Liver (tissue), 9 donors: ENCODE data around the gene KIF4A. TPM values are rescaled to one million over a fixed set of nuclear protein-coding genes. Genes with fewer than 3 reads are reported as not detected.

Experiments used
- DNase-seq: peaks from one replicate; pipeline ENCODE4 v3.0.0-alpha.2; 2017; ENCODE audit warnings: low spot score
- H3K27ac ChIP-seq, 2 donors: one replicate each; pipeline ENCODE4 v1.7.0; 2013; ENCODE audit warnings: inconsistent platforms in 2 of 2, low read length in 2 of 2, control low read depth in 1 of 2, low read depth in 1 of 2, mild to moderate bottlenecking in 1 of 2
- H3K27me3 ChIP-seq, 4 donors: one replicate each; pipeline versions ENCODE4 v1.6.1 to v1.7.0; 2013; ENCODE audit warnings: low read length in 3 of 4, inconsistent platforms in 1 of 4, mild to moderate bottlenecking in 1 of 4, moderate library complexity in 1 of 4; ENCODE audit not compliant: control insufficient read depth in 4 of 4, insufficient read depth in 4 of 4
- H3K36me3 ChIP-seq, 4 donors: one replicate each; pipeline versions ENCODE4 v1.6.1 to v1.7.0; 2013; ENCODE audit warnings: low read length in 3 of 4, mild to moderate bottlenecking in 3 of 4, low read depth in 1 of 4, moderate library complexity in 1 of 4; ENCODE audit not compliant: control insufficient read depth in 4 of 4, insufficient read depth in 3 of 4
- H3K4me1 ChIP-seq, 4 donors: one replicate each; pipeline versions ENCODE4 v1.6.1 to v1.7.0; 2013; ENCODE audit warnings: low read length in 3 of 4, mild to moderate bottlenecking in 3 of 4, moderate library complexity in 1 of 4; ENCODE audit not compliant: control insufficient read depth in 4 of 4, insufficient read depth in 4 of 4
- H3K4me3 ChIP-seq, 3 donors: one replicate each; pipeline versions ENCODE4 v1.6.1 to v1.7.0; 2013; ENCODE audit warnings: low read length in 3 of 3, control low read depth in 1 of 3, low read depth in 1 of 3, mild to moderate bottlenecking in 1 of 3
- H3K9ac ChIP-seq, 2 donors: one replicate each; pipeline ENCODE4 v1.7.0; 2013; ENCODE audit warnings: low read length in 2 of 2, mild to moderate bottlenecking in 2 of 2, moderate library complexity in 2 of 2, control low read depth in 1 of 2, low read depth in 1 of 2
- H3K9me3 ChIP-seq, 4 donors: one replicate each; pipeline versions ENCODE4 v1.6.1 to v1.7.0; 2013; ENCODE audit warnings: low read length in 3 of 4; ENCODE audit not compliant: control insufficient read depth in 4 of 4
- EGR1 ChIP-seq, 2 donors: IDR thresholded peaks; 2 replicates each; pipeline ENCODE4 v1.6.1; 2016 to 2018; ENCODE audit warnings: antibody characterized with exemption in 2 of 2, low read depth in 2 of 2
- FOXA1 ChIP-seq: IDR thresholded peaks from 2 replicates; pipeline ENCODE4 v1.6.1; 2016; ENCODE audit warnings: antibody characterized with exemption
- FOXA2 ChIP-seq: IDR thresholded peaks from 2 replicates; pipeline ENCODE4 v1.6.1; 2016; ENCODE audit warnings: antibody characterized with exemption
- GABPA ChIP-seq, 2 donors: IDR thresholded peaks in 1 of 2; conservative IDR thresholded peaks in 1 of 2; 2 replicates each; pipeline ENCODE4 v1.6.1; 2016; ENCODE audit warnings: antibody characterized with exemption in 2 of 2, mild to moderate bottlenecking in 1 of 2, moderate library complexity in 1 of 2
- HNF4A ChIP-seq, 2 donors: conservative IDR thresholded peaks; 2 replicates each; pipeline ENCODE4 v1.6.1; 2016; ENCODE audit warnings: antibody characterized with exemption in 2 of 2, mild to moderate bottlenecking in 2 of 2
- HNF4G ChIP-seq: IDR thresholded peaks from 2 replicates; pipeline ENCODE4 v1.6.1; 2016; ENCODE audit warnings: antibody characterized with exemption
- JUND ChIP-seq, 2 donors: IDR thresholded peaks; 2 replicates each; pipeline ENCODE4 v1.6.1; 2016; ENCODE audit warnings: antibody characterized with exemption in 2 of 2
- NR2F2 ChIP-seq: IDR thresholded peaks from 2 replicates; pipeline ENCODE4 v1.6.1; 2016; ENCODE audit warnings: antibody characterized with exemption
- RAD21 ChIP-seq, 2 donors: IDR thresholded peaks; 2 replicates each; pipeline ENCODE4 v1.6.1; 2016; ENCODE audit warnings: antibody characterized with exemption in 2 of 2, mild to moderate bottlenecking in 2 of 2
- RXRA ChIP-seq, 2 donors: IDR thresholded peaks; 2 replicates each; pipeline ENCODE4 v1.6.1; 2017 to 2018; ENCODE audit warnings: antibody characterized with exemption in 2 of 2, mild to moderate bottlenecking in 1 of 2
- SP1 ChIP-seq: IDR thresholded peaks from 2 replicates; pipeline ENCODE4 v1.6.1; 2018; ENCODE audit warnings: antibody characterized with exemption, mild to moderate bottlenecking
- TAF1 ChIP-seq: conservative IDR thresholded peaks from 2 replicates; pipeline ENCODE4 v1.6.1; 2016; ENCODE audit warnings: antibody characterized with exemption, mild to moderate bottlenecking
- YY1 ChIP-seq: IDR thresholded peaks from 2 replicates; pipeline ENCODE4 v1.6.1; 2016; ENCODE audit warnings: antibody characterized with exemption, mild to moderate bottlenecking
- WGBS: extraction: QIAGEN DNeasy Blood & Tissue Kit; methylation state at CpG from one replicate; pipeline ENCODE4 v1.1.7; 2013; 5-methylcytosine and 5-hydroxymethylcytosine counted together
- polyA plus RNA-seq, 2 donors: library from polyadenylated mRNA; stranded (reverse) in 1 of 2; unstranded in 1 of 2; fragments of 200-250 nt in 1 of 2; fragments of >200 nt in 1 of 2; fragmentation: Nextera tagmentation in 1 of 2; extraction: Ambion mirVana in 1 of 2; gene quantifications; one replicate each; pipeline versions ENCODE4 v1.2.1 to v1.2.3, GENCODE V29; 2013 to 2015
- total RNA-seq, 2 donors: library from RNA; depleted of rRNA; stranded (reverse); fragments of >200 nt; gene quantifications; one replicate each; pipeline ENCODE4 v1.2.3, GENCODE V29; 2014
- TF ChIP-seq, protein P1 (sequence below): fragments of 150-350 bp; IDR thresholded peaks from 2 replicates; pipeline ENCODE4 v1.5.1; 2017; ENCODE audit warnings: improper control_type of control experiment, low read depth, low read length; ENCODE audit not compliant: missing input control
- TF ChIP-seq, protein P2 (sequence below): IDR thresholded peaks from 2 replicates; pipeline ENCODE4 v1.6.1; 2016; ENCODE audit warnings: antibody characterized with exemption, mild to moderate bottlenecking
- TF ChIP-seq, protein P3 (sequence below): IDR thresholded peaks from 2 replicates; pipeline ENCODE4 v1.6.1; 2016; ENCODE audit warnings: antibody characterized with exemption
- TF ChIP-seq, protein P4 (sequence below): IDR thresholded peaks from 2 replicates; pipeline ENCODE4 v1.6.1; 2016; ENCODE audit warnings: antibody characterized with exemption
- donor health status: healthy.
- donor health status: healthy.
- donor health status: healthy.
- donor health status: healthy.
- donor health status: healthy.

KIF4A gene
- total and polyA plus RNA-seq, 4 donors = under 0.01 to 17.3 (median 0.50) TPM

DNA sequence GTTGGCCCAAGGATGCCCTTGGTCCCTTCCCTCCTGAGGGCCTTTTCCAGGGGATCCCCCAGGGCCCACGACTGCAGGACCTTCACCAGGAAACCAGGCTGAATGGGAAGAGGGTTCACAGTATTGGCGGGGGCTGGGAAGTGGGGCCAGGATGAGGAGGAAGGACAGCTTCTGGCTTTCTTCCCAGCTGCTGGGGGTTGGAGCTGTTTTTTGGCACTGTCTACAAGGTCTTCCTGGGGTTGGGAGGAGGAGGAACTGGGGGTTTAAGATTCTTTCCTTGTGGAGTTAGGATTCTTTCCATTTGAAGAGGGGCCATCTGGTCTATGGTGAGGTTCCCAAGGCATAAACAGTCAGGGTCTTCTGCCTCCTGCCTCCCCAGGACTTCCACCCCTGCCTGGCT lies 64.8 kb downstream of the KIF4A start:
- no peak for DNase-seq
- peaks cover 0 to 2% (median 0%) of the 10 kb centered on the region in 4 donors for H3K9me3 ChIP-seq
- H3K36me3 ChIP-seq = no peaks in the 10 kb centered on the region
- no peaks in the 10 kb centered on the region for H3K27me3 ChIP-seq
- H3K4me1 ChIP-seq = no peaks in the 10 kb centered on the region
- no peak overlapping the region for H3K9ac ChIP-seq
- H3K27ac ChIP-seq = no peak overlapping the region
- 67% methylated on average over 2 of the region's 2 CpGs for WGBS
- TF ChIP-seq GABPA (IDR thresholded peaks at IDR 0.05 in 1 of 2, conservative IDR thresholded peaks at IDR 0.05 in 1 of 2) (no peak), HNF4G (no peak), SP1 (no peak), EGR1 (IDR thresholded peaks at IDR 0.05; ENCODE audit: low read depth in 2 of 2) (no peak), FOXA1 (no peak), JUND (IDR thresholded peaks at IDR 0.05) (no peak), HNF4A (conservative IDR thresholded peaks at IDR 0.05) (no peak), NR2F2 (no peak)
- TF ChIP-seq, protein P1, sequence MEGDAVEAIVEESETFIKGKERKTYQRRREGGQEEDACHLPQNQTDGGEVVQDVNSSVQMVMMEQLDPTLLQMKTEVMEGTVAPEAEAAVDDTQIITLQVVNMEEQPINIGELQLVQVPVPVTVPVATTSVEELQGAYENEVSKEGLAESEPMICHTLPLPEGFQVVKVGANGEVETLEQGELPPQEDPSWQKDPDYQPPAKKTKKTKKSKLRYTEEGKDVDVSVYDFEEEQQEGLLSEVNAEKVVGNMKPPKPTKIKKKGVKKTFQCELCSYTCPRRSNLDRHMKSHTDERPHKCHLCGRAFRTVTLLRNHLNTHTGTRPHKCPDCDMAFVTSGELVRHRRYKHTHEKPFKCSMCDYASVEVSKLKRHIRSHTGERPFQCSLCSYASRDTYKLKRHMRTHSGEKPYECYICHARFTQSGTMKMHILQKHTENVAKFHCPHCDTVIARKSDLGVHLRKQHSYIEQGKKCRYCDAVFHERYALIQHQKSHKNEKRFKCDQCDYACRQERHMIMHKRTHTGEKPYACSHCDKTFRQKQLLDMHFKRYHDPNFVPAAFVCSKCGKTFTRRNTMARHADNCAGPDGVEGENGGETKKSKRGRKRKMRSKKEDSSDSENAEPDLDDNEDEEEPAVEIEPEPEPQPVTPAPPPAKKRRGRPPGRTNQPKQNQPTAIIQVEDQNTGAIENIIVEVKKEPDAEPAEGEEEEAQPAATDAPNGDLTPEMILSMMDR = no peak
- TF ChIP-seq, protein P2, sequence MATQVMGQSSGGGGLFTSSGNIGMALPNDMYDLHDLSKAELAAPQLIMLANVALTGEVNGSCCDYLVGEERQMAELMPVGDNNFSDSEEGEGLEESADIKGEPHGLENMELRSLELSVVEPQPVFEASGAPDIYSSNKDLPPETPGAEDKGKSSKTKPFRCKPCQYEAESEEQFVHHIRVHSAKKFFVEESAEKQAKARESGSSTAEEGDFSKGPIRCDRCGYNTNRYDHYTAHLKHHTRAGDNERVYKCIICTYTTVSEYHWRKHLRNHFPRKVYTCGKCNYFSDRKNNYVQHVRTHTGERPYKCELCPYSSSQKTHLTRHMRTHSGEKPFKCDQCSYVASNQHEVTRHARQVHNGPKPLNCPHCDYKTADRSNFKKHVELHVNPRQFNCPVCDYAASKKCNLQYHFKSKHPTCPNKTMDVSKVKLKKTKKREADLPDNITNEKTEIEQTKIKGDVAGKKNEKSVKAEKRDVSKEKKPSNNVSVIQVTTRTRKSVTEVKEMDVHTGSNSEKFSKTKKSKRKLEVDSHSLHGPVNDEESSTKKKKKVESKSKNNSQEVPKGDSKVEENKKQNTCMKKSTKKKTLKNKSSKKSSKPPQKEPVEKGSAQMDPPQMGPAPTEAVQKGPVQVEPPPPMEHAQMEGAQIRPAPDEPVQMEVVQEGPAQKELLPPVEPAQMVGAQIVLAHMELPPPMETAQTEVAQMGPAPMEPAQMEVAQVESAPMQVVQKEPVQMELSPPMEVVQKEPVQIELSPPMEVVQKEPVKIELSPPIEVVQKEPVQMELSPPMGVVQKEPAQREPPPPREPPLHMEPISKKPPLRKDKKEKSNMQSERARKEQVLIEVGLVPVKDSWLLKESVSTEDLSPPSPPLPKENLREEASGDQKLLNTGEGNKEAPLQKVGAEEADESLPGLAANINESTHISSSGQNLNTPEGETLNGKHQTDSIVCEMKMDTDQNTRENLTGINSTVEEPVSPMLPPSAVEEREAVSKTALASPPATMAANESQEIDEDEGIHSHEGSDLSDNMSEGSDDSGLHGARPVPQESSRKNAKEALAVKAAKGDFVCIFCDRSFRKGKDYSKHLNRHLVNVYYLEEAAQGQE = no peak
- TF ChIP-seq, protein P3, sequence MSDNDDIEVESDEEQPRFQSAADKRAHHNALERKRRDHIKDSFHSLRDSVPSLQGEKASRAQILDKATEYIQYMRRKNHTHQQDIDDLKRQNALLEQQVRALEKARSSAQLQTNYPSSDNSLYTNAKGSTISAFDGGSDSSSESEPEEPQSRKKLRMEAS = no peak
- no peak overlapping the region for H3K4me3 ChIP-seq

DNA sequence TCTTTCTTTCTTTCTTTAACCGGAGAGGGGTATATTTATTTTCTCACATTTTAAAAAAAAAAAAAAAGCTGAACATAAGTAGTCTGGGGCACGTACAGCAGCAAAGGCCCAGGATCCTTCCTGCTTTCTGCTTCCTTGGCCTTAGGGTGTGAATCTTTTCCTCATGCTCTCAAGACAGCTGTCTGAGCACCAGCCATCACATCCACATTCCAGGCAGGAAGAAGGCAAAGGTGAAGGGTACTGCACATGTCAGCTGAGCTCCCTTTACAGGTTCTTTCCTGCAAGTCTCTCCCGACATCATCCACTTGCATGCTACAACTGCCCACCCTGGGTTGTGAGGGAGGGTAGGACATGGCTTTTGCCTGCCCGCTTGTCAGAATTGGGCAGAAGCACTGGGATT lies 69.6 kb downstream of the KIF4A start:
- H3K27ac ChIP-seq = no peak overlapping the region
- no peak overlapping the region for H3K4me3 ChIP-seq
- no peak for DNase-seq
- 98% methylated on average over 4 of the region's 4 CpGs for WGBS
- TF ChIP-seq RXRA (IDR thresholded peaks at IDR 0.05) (no peak), SP1 (no peak), GABPA (IDR thresholded peaks at IDR 0.05 in 1 of 2, conservative IDR thresholded peaks at IDR 0.05 in 1 of 2) (no peak), FOXA2 (no peak)
- H3K9ac ChIP-seq = no peak overlapping the region
- no peaks in the 10 kb centered on the region for H3K36me3 ChIP-seq
- H3K9me3 ChIP-seq = peaks cover 0 to 2% (median 0%) of the 10 kb centered on the region in 4 donors
- H3K4me1 ChIP-seq = no peaks in the 10 kb centered on the region
- no peaks in the 10 kb centered on the region for H3K27me3 ChIP-seq

DNA sequence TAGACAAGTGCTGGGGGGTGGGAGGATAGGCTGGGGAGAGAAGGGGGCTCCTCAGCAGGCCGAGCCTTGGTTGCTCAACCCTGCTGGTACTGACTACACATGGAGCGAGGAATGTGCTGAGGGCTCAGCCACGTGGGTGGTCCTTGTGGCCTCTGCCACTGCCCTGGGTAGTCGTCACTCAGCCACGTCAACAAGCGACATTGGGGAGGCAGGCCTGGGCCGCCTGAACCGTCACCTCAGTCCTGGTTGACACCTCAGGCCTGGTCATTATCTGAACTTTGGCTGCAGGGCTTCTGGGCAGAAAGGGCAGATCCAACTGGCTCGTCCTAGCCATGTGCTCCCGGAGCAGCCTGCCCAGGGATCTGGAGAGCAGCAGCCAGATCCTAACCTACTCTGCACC lies 70.5 kb downstream of the KIF4A start:
- no peak for DNase-seq
- H3K9ac ChIP-seq = no peak overlapping the region
- no peak overlapping the region for H3K4me3 ChIP-seq
- H3K27ac ChIP-seq = no peak overlapping the region
- no peaks in the 10 kb centered on the region for H3K4me1 ChIP-seq
- no peaks in the 10 kb centered on the region for H3K27me3 ChIP-seq
- peaks cover 0 to 2% (median 0%) of the 10 kb centered on the region in 4 donors for H3K9me3 ChIP-seq
- H3K36me3 ChIP-seq = no peaks in the 10 kb centered on the region
- 98% methylated on average over 10 of the region's 10 CpGs for WGBS
- TF ChIP-seq, protein P2 = no peak
- TF ChIP-seq, protein P4, sequence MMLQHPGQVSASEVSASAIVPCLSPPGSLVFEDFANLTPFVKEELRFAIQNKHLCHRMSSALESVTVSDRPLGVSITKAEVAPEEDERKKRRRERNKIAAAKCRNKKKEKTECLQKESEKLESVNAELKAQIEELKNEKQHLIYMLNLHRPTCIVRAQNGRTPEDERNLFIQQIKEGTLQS = no peak
- TF ChIP-seq FOXA2 = no peak
- TF ChIP-seq, protein P3 = no peak
- TF ChIP-seq JUND (IDR thresholded peaks at IDR 0.05) = no peak
- no peak for TF ChIP-seq RAD21 (IDR thresholded peaks at IDR 0.05)
- TF ChIP-seq HNF4A (conservative IDR thresholded peaks at IDR 0.05) = no peak
- no peak for TF ChIP-seq HNF4G
- TF ChIP-seq SP1 = no peak
- no peak for TF ChIP-seq TAF1
- TF ChIP-seq YY1 = no peak
